Activated naive CD4-positive, alpha-beta T cell treated with anti-CD3 and anti-CD28 coated beads, Interleukin-2, amount 50 U/mL, for 24 hours (primary cell): Measurements from ENCODE around the gene UGDH.
"Not testable (repeated sequence)": the region's sequence is repeated elsewhere in the genome, so short reads cannot be mapped to it uniquely, and the experiment has no call there.

Experiments
- H3K27ac Mint-ChIP-seq: one replicate; pipeline ENCODE4 v1.8.0; 2021; ENCODE audit warnings: mild to moderate bottlenecking, mixed read lengths
- H3K27me3 Mint-ChIP-seq: one replicate; pipeline ENCODE4 v1.8.0; 2021; ENCODE audit warnings: mixed read lengths
- H3K36me3 Mint-ChIP-seq: one replicate; pipeline ENCODE4 v1.8.0; 2021; ENCODE audit warnings: mixed read lengths
- H3K4me1 Mint-ChIP-seq: one replicate; pipeline ENCODE4 v1.8.0; 2021; ENCODE audit warnings: mixed read lengths
- H3K4me3 Mint-ChIP-seq: one replicate; pipeline ENCODE4 v1.8.0; 2021; ENCODE audit warnings: mild to moderate bottlenecking, mixed read lengths
- H3K9me3 Mint-ChIP-seq: one replicate; pipeline ENCODE4 v1.8.0; 2021; ENCODE audit warnings: mixed read lengths

The UGDH gene

GRCh38 chr4:39515669-39516401 lies 11.4 kb downstream of the UGDH start:
- H3K9me3 Mint-ChIP-seq, H3K4me3 Mint-ChIP-seq, H3K27ac Mint-ChIP-seq, H3K4me1 Mint-ChIP-seq, H3K36me3 Mint-ChIP-seq, H3K27me3 Mint-ChIP-seq: not testable (repeated sequence)

- H3K36me3 Mint-ChIP-seq = peaks cover 4% of the 10 kb centered on the region
- no peaks in the 10 kb centered on the region for H3K4me1 Mint-ChIP-seq
- no peaks in the 10 kb centered on the region for H3K27me3 Mint-ChIP-seq
- no peaks in the 10 kb centered on the region for H3K9me3 Mint-ChIP-seq
- H3K4me3 Mint-ChIP-seq = no peak overlapping the region
- no peak overlapping the region for H3K27ac Mint-ChIP-seq
Measured at GRCh38 chr4:39514888-39515401, 12.3 kb downstream of the UGDH start.

- not testable (repeated sequence) for H3K4me1 Mint-ChIP-seq, H3K27ac Mint-ChIP-seq, H3K36me3 Mint-ChIP-seq, H3K27me3 Mint-ChIP-seq, H3K9me3 Mint-ChIP-seq, H3K4me3 Mint-ChIP-seq
Measured at GRCh38 chr4:39514266-39514665, 13.0 kb downstream of the UGDH start.

GRCh38 chr4:39510348-39510929 lies 16.8 kb downstream of the UGDH start:
- no peaks in the 10 kb centered on the region for H3K9me3 Mint-ChIP-seq

DNA sequence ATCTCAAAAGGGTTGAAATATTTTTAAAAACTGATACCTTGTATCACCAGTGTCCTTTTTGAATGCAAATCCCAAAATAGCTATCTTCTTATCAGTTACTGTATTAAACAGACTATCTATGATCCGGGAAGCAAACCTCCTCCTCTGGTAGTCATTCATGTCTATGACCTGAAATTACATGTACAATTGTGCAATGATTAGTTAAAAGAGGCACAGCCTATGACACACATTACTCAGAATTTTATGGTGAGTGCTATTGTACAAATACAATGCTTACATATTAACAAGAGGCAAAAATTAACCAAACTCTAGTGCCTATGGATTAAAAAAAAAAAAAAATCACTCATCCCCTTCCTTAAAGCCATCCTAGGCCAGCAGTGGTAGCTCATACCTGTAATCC lies 21.7 kb downstream of the UGDH start:
- no peaks in the 10 kb centered on the region for H3K4me1 Mint-ChIP-seq
- no peaks in the 10 kb centered on the region for H3K27me3 Mint-ChIP-seq
- no peak overlapping the region for H3K27ac Mint-ChIP-seq
- H3K36me3 Mint-ChIP-seq = peaks cover 15% of the 10 kb centered on the region
- H3K4me3 Mint-ChIP-seq = no peak overlapping the region
- H3K9me3 Mint-ChIP-seq = no peaks in the 10 kb centered on the region

More at GRCh38 chr4:39510348-39510929, 16.8 kb downstream of the UGDH start:
- no peak overlapping the region for H3K4me3 Mint-ChIP-seq
- no peaks in the 10 kb centered on the region for H3K4me1 Mint-ChIP-seq
- peaks cover 13% of the 10 kb centered on the region for H3K36me3 Mint-ChIP-seq
- no peaks in the 10 kb centered on the region for H3K27me3 Mint-ChIP-seq
- H3K27ac Mint-ChIP-seq = no peak overlapping the region

- Mint-ChIP-seq H3K27me3 (no peaks in the 10 kb centered on the region), H3K4me3 (no peak overlapping the region), H3K4me1 (no peaks in the 10 kb centered on the region), H3K36me3 (peaks cover 13% of the 10 kb centered on the region), H3K9me3 (no peaks in the 10 kb centered on the region), H3K27ac (no peak overlapping the region)
Measured at GRCh38 chr4:39504538-39504937, 22.7 kb downstream of the UGDH start.

GRCh38 chr4:39502664-39503035 lies 24.6 kb downstream of the UGDH start:
- not testable (repeated sequence) for H3K9me3 Mint-ChIP-seq, H3K4me3 Mint-ChIP-seq, H3K4me1 Mint-ChIP-seq, H3K27me3 Mint-ChIP-seq, H3K27ac Mint-ChIP-seq
- peaks cover 11% of the 10 kb centered on the region for H3K36me3 Mint-ChIP-seq

DNA sequence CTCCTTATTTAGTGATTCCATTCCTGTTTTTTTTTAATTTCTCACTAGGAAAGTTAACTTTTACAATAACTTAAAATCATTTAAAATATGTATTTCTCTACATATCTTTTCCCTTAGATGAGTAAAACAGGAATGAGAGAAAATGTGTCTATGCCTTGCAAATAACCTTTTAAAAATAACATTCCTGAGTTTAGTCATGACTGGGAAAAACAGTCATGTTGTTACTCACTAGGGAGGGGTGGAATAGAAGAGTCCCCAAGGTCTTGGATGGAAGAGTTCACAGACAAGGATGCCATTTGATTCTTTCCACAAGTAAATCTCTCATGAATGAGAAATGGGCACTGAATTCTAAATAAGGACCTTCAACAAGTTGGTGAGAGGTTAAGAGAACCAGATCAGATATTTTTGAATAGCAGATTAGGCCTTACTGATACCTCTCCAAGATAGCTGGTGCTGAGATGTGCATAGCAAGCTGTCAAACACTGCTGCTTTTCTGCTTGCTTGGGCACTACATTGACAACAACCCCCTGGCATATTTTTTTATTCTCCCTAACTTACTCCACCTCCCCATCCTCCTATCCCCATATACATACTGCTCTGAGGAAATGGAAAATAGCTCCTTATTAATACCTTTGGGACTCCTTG lies 25.1 kb downstream of the UGDH start:
- Mint-ChIP-seq H3K27me3 (no peaks in the 10 kb centered on the region), H3K36me3 (peaks cover 10% of the 10 kb centered on the region), H3K27ac (no peak overlapping the region), H3K4me1 (no peaks in the 10 kb centered on the region), H3K9me3 (no peaks in the 10 kb centered on the region), H3K4me3 (no peak overlapping the region)

GRCh38 chr4:39498727-39499020 lies 28.6 kb downstream of the UGDH start:
- Mint-ChIP-seq H3K9me3 (no peaks in the 10 kb centered on the region), H3K4me1 (no peaks in the 10 kb centered on the region), H3K4me3 (no peak overlapping the region), H3K27me3 (no peaks in the 10 kb centered on the region), H3K36me3 (peaks cover 7% of the 10 kb centered on the region), H3K27ac (no peak overlapping the region)

DNA sequence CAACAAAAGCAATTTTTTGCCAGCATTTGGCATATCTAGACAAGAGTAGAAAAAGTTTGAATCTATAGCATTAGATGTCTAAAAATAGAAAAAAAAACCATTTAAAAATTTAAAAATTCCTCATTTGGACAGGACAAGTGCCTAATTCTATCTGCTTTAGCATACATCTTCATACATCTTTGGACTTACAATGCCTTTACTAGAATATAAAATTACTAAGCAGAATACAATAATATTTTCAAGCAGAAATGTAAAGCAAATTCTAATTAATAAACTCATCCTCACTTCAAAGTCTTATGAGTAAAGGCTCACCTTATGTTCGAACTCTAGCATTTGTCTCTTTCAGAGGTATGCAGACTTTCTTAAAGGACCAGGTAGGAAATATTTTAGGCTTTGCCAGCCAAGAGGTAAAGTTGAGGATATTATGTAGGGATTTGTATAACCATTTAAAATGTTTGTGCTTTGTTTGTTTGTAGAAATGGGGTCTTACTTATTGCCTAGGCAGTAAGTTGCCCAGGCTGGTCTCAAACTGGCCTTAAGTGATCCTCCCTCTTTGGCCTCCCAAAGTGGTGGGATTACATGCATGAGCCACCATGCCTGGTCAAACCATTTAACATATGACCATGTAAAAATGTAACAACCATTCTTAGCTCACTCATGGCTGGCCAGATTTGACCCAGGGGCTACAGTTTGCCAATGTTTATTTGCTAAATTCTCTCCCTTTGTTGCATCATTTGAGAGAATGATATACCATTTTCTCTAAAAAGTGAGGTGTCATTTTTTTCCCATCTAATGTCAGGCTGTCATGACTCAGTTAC lies 29.1 kb downstream of the UGDH start:
- no peaks in the 10 kb centered on the region for H3K27me3 Mint-ChIP-seq
- no peak overlapping the region for H3K4me3 Mint-ChIP-seq
- no peaks in the 10 kb centered on the region for H3K9me3 Mint-ChIP-seq
- peaks cover 7% of the 10 kb centered on the region for H3K36me3 Mint-ChIP-seq
- no peak overlapping the region for H3K27ac Mint-ChIP-seq
- no peaks in the 10 kb centered on the region for H3K4me1 Mint-ChIP-seq

GRCh38 chr4:39495446-39496213 lies 31.6 kb downstream of the UGDH start:
- Mint-ChIP-seq H3K36me3 (peaks cover 5% of the 10 kb centered on the region), H3K27ac (no peak overlapping the region), H3K9me3 (no peaks in the 10 kb centered on the region), H3K27me3 (no peaks in the 10 kb centered on the region), H3K4me3 (no peak overlapping the region), H3K4me1 (no peaks in the 10 kb centered on the region)

DNA sequence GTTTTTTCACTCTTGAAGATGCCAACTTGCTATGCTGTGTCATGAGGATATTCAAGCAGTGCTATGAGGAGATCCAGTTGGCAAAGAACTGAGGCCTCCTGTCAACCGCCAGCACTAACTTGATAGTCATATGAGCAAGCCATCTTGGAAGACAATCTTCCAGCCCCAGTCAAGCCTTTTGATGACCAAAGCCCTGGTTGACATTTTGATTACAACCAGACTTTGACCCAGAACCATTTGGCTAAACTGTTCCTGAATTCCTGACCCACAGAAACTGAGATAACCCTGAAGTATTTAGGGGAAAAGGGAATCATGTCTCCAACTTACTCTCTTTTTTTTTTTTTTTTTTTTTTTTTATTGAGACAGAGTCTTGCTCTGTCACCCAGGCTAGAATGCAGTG lies 32.9 kb downstream of the UGDH start:
- no peaks in the 10 kb centered on the region for H3K4me1 Mint-ChIP-seq
- H3K27me3 Mint-ChIP-seq = no peaks in the 10 kb centered on the region
- peaks cover 3% of the 10 kb centered on the region for H3K36me3 Mint-ChIP-seq
- H3K27ac Mint-ChIP-seq = no peak overlapping the region
- no peak overlapping the region for H3K4me3 Mint-ChIP-seq
- no peaks in the 10 kb centered on the region for H3K9me3 Mint-ChIP-seq

DNA sequence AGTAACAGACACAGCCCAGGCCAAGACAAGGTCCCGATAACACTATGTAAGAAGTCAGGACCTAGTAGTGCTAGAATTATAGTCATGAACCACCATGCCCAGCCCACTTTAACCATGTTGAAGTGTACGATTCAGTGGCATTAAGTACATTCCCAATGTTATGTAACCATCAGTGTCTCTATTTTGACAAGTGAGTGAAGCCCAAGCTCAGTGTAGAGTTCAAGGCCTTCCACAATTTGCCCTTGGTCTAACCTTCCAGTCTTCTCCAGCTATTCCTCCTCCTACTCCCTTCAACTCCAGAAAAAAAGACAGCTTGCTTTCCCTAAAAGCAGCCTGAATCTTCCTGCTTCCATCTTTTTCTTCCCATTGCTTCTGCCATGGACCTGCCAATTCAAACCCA lies 36.9 kb downstream of the UGDH start:
- Mint-ChIP-seq H3K36me3 (no peaks in the 10 kb centered on the region), H3K4me1 (no peaks in the 10 kb centered on the region), H3K4me3 (no peak overlapping the region), H3K27me3 (no peaks in the 10 kb centered on the region), H3K9me3 (no peaks in the 10 kb centered on the region), H3K27ac (no peak overlapping the region)

- Mint-ChIP-seq H3K36me3 (no peaks in the 10 kb centered on the region), H3K4me1 (no peaks in the 10 kb centered on the region), H3K27ac (no peak overlapping the region), H3K27me3 (no peaks in the 10 kb centered on the region), H3K9me3 (no peaks in the 10 kb centered on the region), H3K4me3 (no peak overlapping the region)
Measured at GRCh38 chr4:39486221-39486804, 40.9 kb downstream of the UGDH start.
